NCI-H748 treated with DMSO at 0.1 percent for 48 hours (cell line): ENCODE data around the gene FAIM2.
A peak's percentile ranks its signal among the peaks of the same experiment; 100 is the strongest.
"Not testable (repeated sequence)": the region's sequence is repeated elsewhere in the genome, so short reads cannot be mapped to it uniquely, and the experiment has no call there.

Source experiments
- DNase-seq: peaks from one replicate; lab custom pipeline; 2025; lab: John Stamatoyannopoulos, UW

Gene FAIM2

GRCh38 chr12:49863946-49864797, 39.5 kb downstream of the FAIM2 start:
- DNase-seq, result no peak

DNA sequence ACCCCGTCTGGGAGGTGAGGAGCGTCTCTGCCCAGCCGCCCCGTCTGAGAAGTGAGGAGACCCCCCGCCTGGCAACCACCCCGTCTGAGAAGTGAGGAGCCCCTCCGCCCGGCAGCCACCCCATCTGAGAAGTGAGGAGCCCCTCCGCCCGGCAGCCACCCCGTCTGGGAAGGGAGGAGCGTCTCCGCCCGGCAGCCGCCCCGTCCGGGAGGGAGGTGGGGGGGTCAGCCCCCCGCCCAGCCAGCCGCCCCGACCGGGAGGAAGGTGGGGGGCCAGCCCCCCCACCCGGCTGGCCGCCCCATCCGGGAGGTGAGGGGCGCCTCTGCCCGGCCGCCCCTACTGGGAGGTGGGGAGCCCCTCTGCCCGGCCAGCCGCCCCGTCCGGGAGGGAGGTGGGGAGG, 42.8 kb downstream of the FAIM2 start:
- not testable (repeated sequence) for DNase-seq

- not testable (repeated sequence) for DNase-seq
Measured at GRCh38 chr12:49855890-49856289, 47.8 kb downstream of the FAIM2 start.

- DNase-seq, result no peak
Measured at GRCh38 chr12:49854976-49855375, 48.7 kb downstream of the FAIM2 start.

GRCh38 chr12:49853671-49854070, 50.0 kb downstream of the FAIM2 start:
- DNase-seq, result no peak

DNA sequence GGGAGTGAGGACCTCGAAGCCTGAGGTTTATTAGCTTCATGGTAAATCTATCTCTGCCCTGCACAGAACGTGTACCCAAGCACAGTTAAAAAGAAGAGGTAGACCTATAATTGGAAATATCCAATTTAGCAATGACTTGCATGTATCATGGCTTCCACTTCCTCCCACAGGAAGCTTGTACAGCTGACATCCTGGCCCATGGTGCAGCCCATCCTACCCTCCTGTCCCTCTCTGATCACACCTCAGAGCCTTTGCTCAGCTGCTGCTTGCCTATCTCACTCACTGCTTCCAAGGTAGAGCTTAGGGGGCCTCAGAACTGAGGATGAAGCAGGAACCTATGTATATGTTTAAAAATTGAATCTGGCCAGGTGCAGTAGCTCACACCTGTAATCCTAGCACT, 56.5 kb downstream of the FAIM2 start:
- no peak for DNase-seq

DNA sequence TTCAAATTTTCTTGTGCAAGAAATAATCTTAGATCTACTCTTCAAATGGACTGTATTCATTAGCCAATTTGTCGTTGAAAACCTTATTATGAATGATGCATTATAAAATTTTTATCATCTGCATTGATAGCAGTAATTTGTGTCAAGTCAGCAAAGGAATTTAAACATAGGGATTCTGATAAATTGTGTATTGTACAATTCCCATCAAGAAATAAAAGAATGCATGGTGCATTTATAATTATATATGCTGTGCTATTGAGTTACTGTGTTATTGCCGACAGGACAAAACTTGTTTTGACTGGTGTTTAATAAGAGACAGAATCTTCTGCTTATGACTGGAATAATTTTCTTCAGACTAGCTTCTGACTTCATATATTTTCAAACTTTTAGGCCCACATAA, 57.7 kb downstream of the FAIM2 start:
- DNase-seq, result no peak

GRCh38 chr12:49843876-49844437, 59.7 kb downstream of the FAIM2 start:
- DNase-seq, result no peak

DNA sequence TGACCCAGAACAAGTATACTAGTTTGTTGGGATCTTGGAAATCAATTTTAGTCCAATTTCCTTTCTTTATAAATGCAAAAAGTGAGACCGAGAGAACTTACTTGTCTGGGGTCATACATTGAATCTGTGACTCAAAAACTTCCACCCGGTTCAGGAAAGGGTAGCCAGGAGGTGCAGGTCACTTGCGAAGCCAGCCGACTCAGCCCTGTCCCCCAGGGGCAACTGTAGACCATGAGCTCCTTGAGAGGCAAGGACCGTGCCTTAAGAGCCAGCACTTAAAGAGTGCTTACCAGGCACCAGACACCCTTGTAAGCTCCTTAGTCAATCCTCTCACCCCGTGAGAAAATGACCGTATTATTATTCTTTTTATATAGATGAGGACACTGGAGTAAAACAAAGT, 60.3 kb downstream of the FAIM2 start:
- DNase-seq, result no peak

DNA sequence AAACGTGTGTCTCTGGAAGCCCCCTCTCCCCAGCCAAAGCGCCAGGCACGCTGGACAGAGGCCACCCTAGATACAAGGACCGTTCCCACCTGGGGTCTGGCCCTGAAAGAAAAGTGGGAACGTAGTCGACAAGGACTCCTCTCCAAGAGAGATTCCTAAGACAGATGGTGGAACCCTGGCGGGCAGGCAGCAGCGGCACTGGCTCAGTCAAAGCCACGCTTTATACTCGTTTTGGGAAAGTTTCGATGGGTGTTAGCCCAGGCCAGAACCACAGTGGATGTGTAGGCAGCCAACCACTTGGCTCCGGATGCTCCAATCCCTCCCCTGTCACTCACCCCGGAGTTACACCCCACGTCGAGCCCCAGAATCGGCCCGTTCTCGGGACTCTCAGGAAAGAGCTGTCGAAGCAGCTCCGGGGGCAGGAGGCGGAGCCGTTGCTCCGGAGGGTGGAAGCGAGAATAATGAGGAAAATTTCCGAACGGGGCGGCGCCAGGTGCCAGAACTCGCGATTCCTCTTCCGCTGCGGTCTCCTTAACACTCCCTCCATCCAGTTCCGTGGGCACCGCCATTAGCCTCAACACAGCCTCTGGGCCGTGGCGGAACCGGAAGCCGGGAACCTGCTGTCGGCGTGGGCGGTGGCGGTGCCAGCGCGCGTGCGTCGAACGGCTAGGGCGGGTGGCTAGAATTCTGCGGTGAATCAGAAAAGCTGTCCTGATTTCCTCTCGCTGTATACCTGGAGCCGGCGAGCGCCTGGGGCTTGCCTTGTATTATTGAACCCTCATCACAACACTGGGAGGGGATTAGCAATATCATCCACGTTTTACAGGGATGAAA, 61.0 kb downstream of the FAIM2 start, which contains the start of gene BCDIN3D:
Gene BCDIN3D (minus strand): TSS at position 588 of the 834 bp plus-strand sequence. CDS start 19 bp downstream, at position 569.
- DNase-seq, result peak; percentile 72

- DNase-seq, result no peak
Measured at GRCh38 chr12:49838973-49839633, 64.6 kb downstream of the FAIM2 start.

- no peak for DNase-seq
Measured at GRCh38 chr12:49832836-49833421, 70.8 kb downstream of the FAIM2 start.

GRCh38 chr12:49831717-49832116, 72.0 kb downstream of the FAIM2 start:
- no peak for DNase-seq

DNA sequence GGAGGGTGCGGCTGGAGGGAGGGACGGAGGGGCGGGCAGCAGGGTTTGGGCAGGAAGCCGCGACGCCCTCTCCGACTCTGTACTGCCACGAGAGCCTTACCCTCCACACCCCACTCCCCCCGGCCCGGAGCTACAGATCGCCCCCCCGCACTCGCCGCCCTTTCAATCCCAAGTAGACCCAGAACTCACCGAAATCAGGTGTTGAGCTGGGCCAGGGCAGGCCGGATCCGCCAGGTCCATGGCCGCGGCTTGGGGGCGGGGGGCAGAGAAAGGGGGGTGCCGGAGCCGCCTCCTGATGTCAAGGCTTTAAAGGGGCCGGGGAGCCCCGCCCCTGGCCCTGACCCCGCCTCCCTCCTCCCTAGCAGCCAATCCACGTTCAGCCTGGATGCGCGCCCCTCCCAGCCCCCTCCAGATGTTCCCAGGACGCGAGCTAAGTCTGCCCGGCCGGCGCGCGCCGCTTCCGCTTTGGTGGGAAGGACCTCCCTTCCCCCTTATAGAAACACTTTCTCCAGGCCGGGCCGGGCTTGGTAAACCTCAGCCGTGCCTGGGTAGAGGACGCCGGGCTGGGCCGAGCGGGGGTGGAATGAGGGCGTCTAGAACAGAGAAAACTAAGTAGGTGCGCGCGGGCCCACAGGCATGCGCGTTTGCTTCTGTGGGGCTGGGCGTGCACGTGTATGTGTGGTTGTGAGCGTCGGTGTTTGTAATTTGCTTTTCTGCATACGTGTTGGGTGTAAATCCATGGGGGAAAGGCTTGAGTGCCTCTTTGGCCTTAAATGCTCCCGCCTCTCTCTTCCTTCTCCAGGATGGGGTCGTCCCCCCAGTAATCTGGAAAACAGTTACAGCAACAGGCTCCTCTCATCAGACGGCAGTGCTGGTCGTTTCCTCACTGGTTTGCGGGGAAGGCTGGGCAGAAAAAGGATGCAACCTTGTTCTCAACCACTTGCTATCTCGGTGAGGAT, 75.3 kb downstream of the FAIM2 start, which contains the start of gene NCKAP5L:
Gene NCKAP5L (minus strand): TSS at position 281 of the 959 bp plus-strand sequence. CDS start 24,369 bp downstream, outside the sequence.
- peak; percentile 89 for DNase-seq

- DNase-seq, result peak; percentile 22
Measured at GRCh38 chr12:49827401-49828099, 76.2 kb downstream of the FAIM2 start.

DNA sequence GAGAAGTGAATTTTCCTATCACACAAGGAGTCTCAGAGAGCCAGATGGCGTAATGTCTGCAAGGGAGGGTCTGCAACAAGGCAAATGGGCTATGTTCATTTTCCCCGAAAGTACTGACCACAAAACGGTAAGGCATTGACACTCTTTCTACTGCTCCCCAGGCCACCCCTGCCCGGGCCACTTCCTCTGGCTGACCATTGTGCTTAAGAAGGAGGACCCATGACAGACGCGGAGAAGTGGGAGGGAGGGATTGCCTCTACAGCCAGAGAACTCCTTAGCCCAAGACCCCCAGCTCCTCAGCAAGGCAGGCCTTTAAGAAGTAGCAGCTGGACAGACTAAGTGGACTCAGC, 76.7 kb downstream of the FAIM2 start:
- no peak for DNase-seq

GRCh38 chr12:49825971-49826421, 77.7 kb downstream of the FAIM2 start:
- no peak for DNase-seq

- no peak for DNase-seq
Measured at GRCh38 chr12:49825360-49825970, 78.2 kb downstream of the FAIM2 start.

DNA sequence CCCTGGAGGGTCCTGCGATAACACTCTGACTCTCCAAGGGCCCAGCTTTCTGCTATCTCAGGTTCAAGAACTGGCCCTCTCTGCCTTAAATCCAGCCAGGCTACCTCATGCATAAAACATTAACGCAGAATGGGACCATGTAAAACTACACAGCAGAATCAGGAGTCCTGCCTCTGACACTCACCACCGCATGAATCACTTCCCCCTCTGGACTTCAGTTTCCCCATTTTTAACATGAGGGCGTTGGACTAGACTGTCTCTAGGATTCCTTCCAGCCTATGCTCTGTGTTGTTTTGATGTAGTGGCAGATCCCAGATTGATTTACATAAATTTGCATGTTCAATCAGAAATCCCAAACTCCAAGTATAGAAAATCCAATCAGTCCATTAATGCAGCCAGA, 78.8 kb downstream of the FAIM2 start:
- DNase-seq, result no peak
